CD14-positive monocyte (primary cell): ENCODE data around the gene NRROS. TPM values are rescaled to one million over a fixed set of nuclear protein-coding genes. Genes with fewer than 3 reads are reported as not detected.

Experiments used
- DNase-seq, 3 donors: peaks; one replicate each; pipeline ENCODE4 v3.0.0-alpha.2; 2011 to 2022
- H2AFZ ChIP-seq: 2 replicates; pipeline ENCODE4 v1.6.0; 2012; ENCODE audit warnings: mild to moderate bottlenecking, low read depth, low read length, inconsistent platforms; ENCODE audit not compliant: insufficient read depth, poor library complexity, severe bottlenecking
- H3K27ac ChIP-seq, 2 donors: 1 replicate in 1 of 2; 2 replicates in 1 of 2; pipeline ENCODE4 v1.5.1; 2012 to 2013; ENCODE audit warnings: low read length in 2 of 2, control low read depth in 1 of 2, inconsistent platforms in 1 of 2, low read depth in 1 of 2, mild to moderate bottlenecking in 1 of 2
- H3K27me3 ChIP-seq, 2 donors: one replicate each; pipeline versions ENCODE4 v1.6.0 to v1.6.1; 2011 to 2013; ENCODE audit warnings: low read length in 2 of 2; ENCODE audit not compliant: control insufficient read depth in 2 of 2, insufficient read depth in 2 of 2
- H3K36me3 ChIP-seq, 2 donors: replicated peaks in 1 of 2; 1 replicate in 1 of 2; 2 replicates in 1 of 2; pipeline versions ENCODE4 v1.5.1 to v1.6.1; 2012 to 2013; ENCODE audit warnings: low read length in 2 of 2, control low read depth in 1 of 2, inconsistent platforms in 1 of 2, mild to moderate bottlenecking in 1 of 2; ENCODE audit not compliant: insufficient read depth in 2 of 2, control insufficient read depth in 1 of 2
- H3K4me1 ChIP-seq, 2 donors: 1 replicate in 1 of 2; 2 replicates in 1 of 2; pipeline versions ENCODE4 v1.5.1 to v1.6.1; 2012 to 2013; ENCODE audit warnings: low read length in 2 of 2, control low read depth in 1 of 2, inconsistent platforms in 1 of 2, mild to moderate bottlenecking in 1 of 2, moderate library complexity in 1 of 2; ENCODE audit not compliant: insufficient read depth in 2 of 2, control insufficient read depth in 1 of 2
- H3K4me2 ChIP-seq: replicated peaks from 2 replicates; pipeline ENCODE3; 2012; ENCODE audit warnings: low read length, moderate library complexity, mild to moderate bottlenecking; ENCODE audit not compliant: poor library complexity, severe bottlenecking; ENCODE audit errors: extremely low read depth
- H3K4me3 ChIP-seq, 3 experiments: fragments of 200-600 bp in 1 of 3; sonication (generic) in 1 of 3; replicated peaks in 1 of 3; 1 replicate in 2 of 3; 2 replicates in 1 of 3; pipeline ENCODE4 v1.5.1; 2011 to 2013; ENCODE audit warnings: low read length in 3 of 3, mild to moderate bottlenecking in 3 of 3, control low read depth in 2 of 3, low read depth in 2 of 3, inconsistent platforms in 1 of 3, moderate library complexity in 1 of 3
- H3K79me2 ChIP-seq: 2 replicates; pipeline ENCODE4 v1.6.0; 2012; ENCODE audit warnings: mild to moderate bottlenecking, control low read depth, inconsistent platforms, low read length, moderate library complexity; ENCODE audit not compliant: insufficient read depth
- H3K9ac ChIP-seq: 2 replicates; pipeline ENCODE4 v1.6.0; 2017; ENCODE audit warnings: low read length, mild to moderate bottlenecking; ENCODE audit not compliant: insufficient read depth, poor library complexity, severe bottlenecking
- H3K9me3 ChIP-seq, 2 donors: replicated peaks in 1 of 2; 1 replicate in 1 of 2; 2 replicates in 1 of 2; pipeline versions ENCODE4 v1.5.1 to v1.6.1; 2012 to 2013; ENCODE audit warnings: low read length in 2 of 2, control low read depth in 1 of 2; ENCODE audit not compliant: control insufficient read depth in 1 of 2, insufficient read depth in 1 of 2
- H4K20me1 ChIP-seq: 2 replicates; pipeline ENCODE4 v1.6.0; 2012; ENCODE audit warnings: mild to moderate bottlenecking, low read length, control low read depth, moderate library complexity; ENCODE audit not compliant: insufficient read depth
- H3K27ac Mint-ChIP-seq, 7 donors: one replicate each; pipeline ENCODE4 v1.8.0; 2020; ENCODE audit warnings: mild to moderate bottlenecking in 7 of 7, mixed read lengths in 7 of 7, moderate library complexity in 6 of 7, inconsistent platforms in 2 of 7
- H3K27me3 Mint-ChIP-seq, 3 donors: one replicate each; pipeline ENCODE4 v1.8.0; 2021 to 2022; ENCODE audit warnings: low read depth in 3 of 3, mild to moderate bottlenecking in 3 of 3, mixed read lengths in 3 of 3, moderate library complexity in 3 of 3, inconsistent platforms in 1 of 3
- H3K36me3 Mint-ChIP-seq, 2 donors: one replicate each; pipeline ENCODE4 v1.8.0; 2020; ENCODE audit warnings: mixed read lengths in 2 of 2, inconsistent platforms in 1 of 2, mild to moderate bottlenecking in 1 of 2
- H3K4me1 Mint-ChIP-seq: one replicate; pipeline ENCODE4 v1.8.0; 2020; ENCODE audit warnings: mild to moderate bottlenecking, mixed read lengths
- H3K4me3 Mint-ChIP-seq, 2 donors: one replicate each; pipeline ENCODE4 v1.8.0; 2020; ENCODE audit warnings: mild to moderate bottlenecking in 2 of 2, mixed read lengths in 2 of 2, moderate library complexity in 1 of 2
- H3K9me3 Mint-ChIP-seq, 7 donors: one replicate each; pipeline ENCODE4 v1.8.0; 2020 to 2022; ENCODE audit warnings: mixed read lengths in 7 of 7, mild to moderate bottlenecking in 6 of 7, moderate library complexity in 6 of 7, inconsistent platforms in 2 of 7
- CTCF ChIP-seq: fragments of 200-600 bp; IDR thresholded peaks from one replicate; pipeline ENCODE4 v1.8.0; 2022; ENCODE audit warnings: antibody characterized with exemption, mild to moderate bottlenecking
- WGBS: methylation state at CpG from one replicate; pipeline ENCODE4 v1.1.5; 2013; ENCODE audit warnings: missing lambda C conversion rate; ENCODE audit not compliant: insufficient coverage; 5-methylcytosine and 5-hydroxymethylcytosine counted together
- intact Hi-C, 2 donors: fragments of 100-400 bp; cut with micrococcal nuclease; formaldehyde crosslinking; loops; one replicate each; pipeline versions ENCODE4 v1.15.0 to v1.15.1; 2023
- polyA plus RNA-seq, 3 donors: library from polyadenylated mRNA; depleted of rRNA in 1 of 3; unstranded in 2 of 3; stranded (reverse) in 1 of 3; fragments of 300-500 nt in 2 of 3; fragments of >200 nt in 1 of 3; fragmentation: Illumina TruSeq in 2 of 3; gene quantifications; 1 replicate in 2 of 3; 2 replicates in 1 of 3; pipeline ENCODE4 v1.2.3, GENCODE V29; 2012 to 2021

Gene NRROS
- polyA plus RNA-seq, 3 donors: 5.9 to 109 (median 7.5) TPM

GRCh38 chr3:196646666-196647216 lies 7.2 kb downstream of the NRROS start:
- Mint-ChIP-seq H3K27me3 (peaks cover 0 to 4% (median 0%) of the 10 kb centered on the region in 3 donors), H3K27ac (peak overlapping the region; percentile 65 to 100 (median 91)), H3K4me1 (peaks cover 95% of the 10 kb centered on the region), H3K36me3 (peaks cover 57 to 89% of the 10 kb centered on the region in 2 donors), H3K9me3 (peaks cover 0 to 2% (median 0%) of the 10 kb centered on the region in 7 donors), H3K4me3 (peak overlapping the region in 1 of 2 donors; percentile 12)
- TF ChIP-seq CTCF: no peak
- no peak overlapping the region for H2AFZ ChIP-seq
- intact Hi-C loops: no loop called here
- no peaks in the 10 kb centered on the region for H3K27me3 ChIP-seq
- peaks cover 97% of the 10 kb centered on the region for H4K20me1 ChIP-seq
- H3K79me2 ChIP-seq: peaks cover 100% of the 10 kb centered on the region
- peak overlapping the region; percentile 27 for H3K4me2 ChIP-seq
- H3K27ac ChIP-seq: peak overlapping the region; percentile 50 to 96
- no peaks in the 10 kb centered on the region for H3K9me3 ChIP-seq
- H3K9ac ChIP-seq: no peak overlapping the region
- DNase-seq: no peak
- peaks cover 91 to 98% of the 10 kb centered on the region in 2 donors for H3K4me1 ChIP-seq
- 64% methylated on average over 9 of the region's 17 CpGs for WGBS
- H3K4me3 ChIP-seq: no peak overlapping the region
- peaks cover 46 to 60% of the 10 kb centered on the region in 2 donors for H3K36me3 ChIP-seq

GRCh38 chr3:196650740-196651311 lies 11.3 kb downstream of the NRROS start:
- H3K4me3 Mint-ChIP-seq: peak overlapping the region in 1 of 2 donors; percentile 54
- H3K27me3 ChIP-seq: no peaks in the 10 kb centered on the region
- H3K27ac Mint-ChIP-seq: peak overlapping the region; percentile 93 to 97 (median 95)
- H3K79me2 ChIP-seq: peaks cover 100% of the 10 kb centered on the region
- H3K4me1 Mint-ChIP-seq: peaks cover 75% of the 10 kb centered on the region
- H3K9me3 ChIP-seq: no peaks in the 10 kb centered on the region
- no peak for TF ChIP-seq CTCF
- no peaks in the 10 kb centered on the region for H3K9me3 Mint-ChIP-seq
- peaks cover 100% of the 10 kb centered on the region for H4K20me1 ChIP-seq
- peaks cover 63 to 85% of the 10 kb centered on the region in 2 donors for H3K36me3 Mint-ChIP-seq
- peaks cover 72 to 76% of the 10 kb centered on the region in 2 donors for H3K4me1 ChIP-seq
- intact Hi-C loops: loop anchor here (1.0 to 5.0 kb wide), 2 partner anchors 9 to 44 kb away; no protein-coding TSS in a partner anchor
- H3K27ac ChIP-seq: peak overlapping the region; percentile 88 to 90
- peaks cover 62 to 76% of the 10 kb centered on the region in 2 donors for H3K36me3 ChIP-seq
- H2AFZ ChIP-seq: no peak overlapping the region
- 14% methylated on average over 4 of the region's 6 CpGs for WGBS
- peak overlapping the region; percentile 39 for H3K9ac ChIP-seq
- H3K4me3 ChIP-seq: no peak overlapping the region
- peak; percentile 88 to 95 (median 93) for DNase-seq
- peak overlapping the region; percentile 42 for H3K4me2 ChIP-seq
- H3K27me3 Mint-ChIP-seq: peaks cover 0 to 3% (median 0%) of the 10 kb centered on the region in 3 donors
